Measurements from ENCODE around the gene REP15. TPM values are rescaled to one million over a fixed set of nuclear protein-coding genes. Genes with fewer than 3 reads are reported as not detected.

The REP15 gene
- total and polyA plus RNA-seq, 4 donors, result 0.63 to 2.1 (median 1.7) TPM

GRCh38 chr12:27665704-27666103 lies 30.5 kb upstream of the REP15 start:
- no peaks in the 10 kb centered on the region for H3K4me1 ChIP-seq (ENCODE audit: control insufficient read depth in 5 of 5, insufficient read depth in 5 of 5, low read length in 5 of 5)
- no peak for TF ChIP-seq CTCF (IDR thresholded peaks at IDR 0.05; ENCODE audit: control extremely low read depth, extremely low read depth)
- no peak for DNase-seq
- no peaks in the 10 kb centered on the region for H3K27me3 ChIP-seq (ENCODE audit: control insufficient read depth in 3 of 3, insufficient read depth in 3 of 3, low read length in 2 of 3)
- ATAC-seq (ENCODE audit: insufficient read depth, low FRiP score), result no peak
- 79 to 94% methylated on average over 3 of the region's 3 CpGs for WGBS, 2 donors
- no peak overlapping the region for H3K4me3 ChIP-seq
- no peak overlapping the region for H3K27ac ChIP-seq (ENCODE audit: low read depth in 1 of 2, low read length in 1 of 2)
- H3K9ac ChIP-seq (ENCODE audit: insufficient read depth in 1 of 2, low read length in 2 of 2), result no peak overlapping the region
- H3K9me3 ChIP-seq (ENCODE audit: control insufficient read depth in 4 of 4, insufficient read depth in 3 of 4, low read length in 3 of 4), result no peaks in the 10 kb centered on the region
- H3K36me3 ChIP-seq (ENCODE audit: control insufficient read depth in 4 of 4, insufficient read depth in 4 of 4, low read length in 4 of 4), result peaks cover 13 to 55% (median 37%) of the 10 kb centered on the region in 4 donors

- ATAC-seq (ENCODE audit: insufficient read depth, low FRiP score), result no peak
Measured at GRCh38 chr12:27666510-27666909, 29.7 kb upstream of the REP15 start.

GRCh38 chr12:27667540-27667939 lies 28.7 kb upstream of the REP15 start:
- Histone ChIP-seq H3K4me3 (no peak overlapping the region), H3K9ac (ENCODE audit: insufficient read depth in 1 of 2, low read length in 2 of 2) (no peak overlapping the region), H3K4me1 (ENCODE audit: control insufficient read depth in 5 of 5, insufficient read depth in 5 of 5, low read length in 5 of 5) (peaks cover 0 to 2% (median 0%) of the 10 kb centered on the region in 5 donors), H3K27me3 (ENCODE audit: control insufficient read depth in 3 of 3, insufficient read depth in 3 of 3, low read length in 2 of 3) (no peaks in the 10 kb centered on the region), H3K27ac (ENCODE audit: low read depth in 1 of 2, low read length in 1 of 2) (no peak overlapping the region), H3K9me3 (ENCODE audit: control insufficient read depth in 4 of 4, insufficient read depth in 3 of 4, low read length in 3 of 4) (no peaks in the 10 kb centered on the region), H3K36me3 (ENCODE audit: control insufficient read depth in 4 of 4, insufficient read depth in 4 of 4, low read length in 4 of 4) (peaks cover 15 to 52% (median 32%) of the 10 kb centered on the region in 4 donors)
- ATAC-seq (ENCODE audit: insufficient read depth, low FRiP score) (no peak), DNase-seq (no peak)
- TF ChIP-seq CTCF (IDR thresholded peaks at IDR 0.05; ENCODE audit: control extremely low read depth, extremely low read depth), result no peak
- 88% methylated on average over 6 of the region's 6 CpGs for WGBS, 2 donors

More at GRCh38 chr12:27666510-27666909, 29.7 kb upstream of the REP15 start:
- Histone ChIP-seq H3K4me3 (no peak overlapping the region), H3K4me1 (ENCODE audit: control insufficient read depth in 5 of 5, insufficient read depth in 5 of 5, low read length in 5 of 5) (no peaks in the 10 kb centered on the region), H3K27ac (ENCODE audit: low read depth in 1 of 2, low read length in 1 of 2) (no peak overlapping the region), H3K9me3 (ENCODE audit: control insufficient read depth in 4 of 4, insufficient read depth in 3 of 4, low read length in 3 of 4) (no peaks in the 10 kb centered on the region), H3K36me3 (ENCODE audit: control insufficient read depth in 4 of 4, insufficient read depth in 4 of 4, low read length in 4 of 4) (peaks cover 13 to 52% (median 32%) of the 10 kb centered on the region in 4 donors), H3K9ac (ENCODE audit: insufficient read depth in 1 of 2, low read length in 2 of 2) (no peak overlapping the region), H3K27me3 (ENCODE audit: control insufficient read depth in 3 of 3, insufficient read depth in 3 of 3, low read length in 2 of 3) (no peaks in the 10 kb centered on the region)
- no peak for TF ChIP-seq CTCF (IDR thresholded peaks at IDR 0.05; ENCODE audit: control extremely low read depth, extremely low read depth)
- DNase-seq, result no peak
- 51 to 62% methylated on average over 3 of the region's 3 CpGs for WGBS, 2 donors

- no peak for TF ChIP-seq CTCF (IDR thresholded peaks at IDR 0.05; ENCODE audit: control extremely low read depth, extremely low read depth)
- 71 to 87% methylated on average over 4 of the region's 4 CpGs for WGBS, 2 donors
- Histone ChIP-seq H3K27ac (ENCODE audit: low read depth in 1 of 2, low read length in 1 of 2) (no peak overlapping the region), H3K27me3 (ENCODE audit: control insufficient read depth in 3 of 3, insufficient read depth in 3 of 3, low read length in 2 of 3) (no peaks in the 10 kb centered on the region), H3K36me3 (ENCODE audit: control insufficient read depth in 4 of 4, insufficient read depth in 4 of 4, low read length in 4 of 4) (peaks cover 19 to 46% (median 25%) of the 10 kb centered on the region in 4 donors), H3K9ac (ENCODE audit: insufficient read depth in 1 of 2, low read length in 2 of 2) (no peak overlapping the region), H3K4me3 (no peak overlapping the region), H3K4me1 (ENCODE audit: control insufficient read depth in 5 of 5, insufficient read depth in 5 of 5, low read length in 5 of 5) (peaks cover 0 to 13% (median 0%) of the 10 kb centered on the region in 5 donors), H3K9me3 (ENCODE audit: control insufficient read depth in 4 of 4, insufficient read depth in 3 of 4, low read length in 3 of 4) (no peaks in the 10 kb centered on the region)
- DNase-seq (peak in 1 of 3 donors; percentile 13), ATAC-seq (ENCODE audit: insufficient read depth, low FRiP score) (no peak)
Measured at GRCh38 chr12:27672051-27672450, 24.2 kb upstream of the REP15 start.

All from lung (tissue), 12 donors.